M059J (cell line): Measurements from ENCODE around the gene DPM2. TPM values are rescaled to one million over a fixed set of nuclear protein-coding genes. Genes with fewer than 3 reads are reported as not detected.
A peak's percentile ranks its signal among the peaks of the same experiment; 100 is the strongest.

Experiments
- DNase-seq: peaks from one replicate; pipeline ENCODE4 v3.0.0-alpha.2; 2012; ENCODE audit warnings: low read depth
- total RNA-seq: library from RNA; depleted of rRNA; stranded (reverse); fragments of >200 nt; shearing (Covaris generic); gene quantifications from 2 replicates; pipeline ENCODE4 v1.2.3, GENCODE V29; 2014

DPM2 gene
- total RNA-seq, 1 experiment from 2014 or later, result 53.8 TPM

DNA sequence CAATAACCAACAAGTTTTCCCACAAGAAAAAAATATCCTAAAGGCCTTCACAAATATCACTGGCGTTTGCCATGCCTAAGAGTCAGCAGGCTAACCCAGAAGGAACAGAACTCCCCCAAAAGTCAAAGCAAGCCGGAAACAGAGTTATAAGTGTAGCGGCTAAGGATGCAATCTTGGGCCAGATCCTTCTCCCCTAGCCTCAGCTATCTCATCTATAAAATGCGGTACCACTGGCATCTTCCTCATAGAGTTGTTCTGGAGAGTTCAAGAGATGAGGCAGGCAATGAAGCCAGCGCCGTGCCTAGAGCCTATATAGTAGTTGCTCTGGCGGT lies 632 bp downstream of the DPM2 start:
- DNase-seq, result no peak

- no peak for DNase-seq
These were observed 1.3 kb downstream of the DPM2 start for GRCh38 chr9:127936347-127936852.

GRCh38 chr9:127935765-127936221 lies 1.9 kb downstream of the DPM2 start:
- no peak for DNase-seq

DNA sequence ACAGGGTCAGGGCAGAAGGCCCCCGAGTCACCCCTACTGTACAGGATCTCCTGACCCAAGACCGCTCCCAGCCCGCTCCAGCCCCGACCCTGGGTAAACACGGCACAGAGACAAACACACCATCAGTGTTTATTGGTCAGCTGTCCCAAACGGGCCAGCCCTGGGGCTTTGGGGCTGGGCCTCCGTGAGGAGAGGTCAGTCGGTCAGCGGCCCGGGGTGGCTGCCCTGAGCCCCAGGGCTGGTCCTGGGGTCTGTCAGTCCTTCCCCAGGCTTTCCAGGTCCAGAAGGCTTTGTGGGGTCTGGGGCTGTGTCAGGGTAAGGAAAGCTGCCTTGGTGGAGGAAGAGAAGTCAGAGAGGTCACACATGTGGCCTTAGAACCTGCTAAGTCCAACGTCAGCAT lies 2.7 kb downstream of the DPM2 start:
- no peak for DNase-seq

GRCh38 chr9:127934248-127934647 lies 3.4 kb downstream of the DPM2 start:
- DNase-seq, result no peak

GRCh38 chr9:127931092-127931881 lies 6.4 kb downstream of the DPM2 start:
- peak; percentile 90 for DNase-seq

DNA sequence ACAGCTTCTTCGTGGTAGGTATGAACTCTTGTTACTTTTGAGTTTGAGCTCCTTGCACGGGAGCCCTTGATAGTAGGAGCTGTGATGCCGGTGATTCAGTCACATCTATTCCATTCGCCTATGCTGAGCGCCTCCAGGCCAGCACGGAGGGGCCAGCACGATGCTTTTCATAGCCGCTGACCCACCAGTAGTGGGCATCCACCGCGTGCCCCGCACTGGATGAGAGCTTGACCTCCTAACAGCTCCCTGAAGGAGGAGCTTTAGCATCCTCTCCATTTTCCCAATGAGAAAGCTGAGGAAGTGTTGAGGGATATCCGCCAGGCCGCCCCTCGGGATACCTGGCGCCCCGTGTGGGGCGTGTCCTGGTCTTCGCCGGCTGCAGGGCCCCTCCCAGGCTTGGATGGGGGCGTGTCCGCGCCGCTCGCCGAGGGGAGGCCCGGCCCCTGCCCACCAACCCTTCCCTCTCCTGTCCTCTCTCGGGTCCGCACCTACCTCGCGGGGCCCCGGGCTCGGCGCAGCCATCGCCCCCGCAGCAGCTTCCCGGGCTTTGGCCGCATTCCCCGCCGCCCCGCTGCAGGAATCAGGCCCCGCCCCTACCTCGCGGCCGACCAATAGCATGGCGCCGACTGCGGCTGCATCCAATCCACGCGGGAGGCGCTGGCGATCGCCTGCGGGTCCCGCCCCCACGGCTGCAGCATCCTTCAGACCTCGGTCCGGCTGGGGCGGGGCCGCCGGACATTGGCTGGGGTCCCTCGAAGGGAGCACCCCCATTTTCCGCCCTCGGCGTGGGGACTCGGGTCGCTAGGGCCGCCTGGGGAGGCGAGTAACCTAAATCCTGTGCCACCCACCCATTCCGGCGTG lies 7.2 kb downstream of the DPM2 start, which contains the start of gene PIP5KL1:
TSS of gene PIP5KL1 (minus strand) at position 547 of the 861 bp plus-strand sequence. CDS start at position 522, 25 bp downstream.
- DNase-seq, result peak; percentile 87

- DNase-seq, result no peak
These were observed 8.1 kb downstream of the DPM2 start for GRCh38 chr9:127929625-127929979.

GRCh38 chr9:127928676-127929624 lies 8.7 kb downstream of the DPM2 start:
- no peak for DNase-seq

- no peak for DNase-seq
These were observed 9.5 kb downstream of the DPM2 start for GRCh38 chr9:127927988-127928675.

DNA sequence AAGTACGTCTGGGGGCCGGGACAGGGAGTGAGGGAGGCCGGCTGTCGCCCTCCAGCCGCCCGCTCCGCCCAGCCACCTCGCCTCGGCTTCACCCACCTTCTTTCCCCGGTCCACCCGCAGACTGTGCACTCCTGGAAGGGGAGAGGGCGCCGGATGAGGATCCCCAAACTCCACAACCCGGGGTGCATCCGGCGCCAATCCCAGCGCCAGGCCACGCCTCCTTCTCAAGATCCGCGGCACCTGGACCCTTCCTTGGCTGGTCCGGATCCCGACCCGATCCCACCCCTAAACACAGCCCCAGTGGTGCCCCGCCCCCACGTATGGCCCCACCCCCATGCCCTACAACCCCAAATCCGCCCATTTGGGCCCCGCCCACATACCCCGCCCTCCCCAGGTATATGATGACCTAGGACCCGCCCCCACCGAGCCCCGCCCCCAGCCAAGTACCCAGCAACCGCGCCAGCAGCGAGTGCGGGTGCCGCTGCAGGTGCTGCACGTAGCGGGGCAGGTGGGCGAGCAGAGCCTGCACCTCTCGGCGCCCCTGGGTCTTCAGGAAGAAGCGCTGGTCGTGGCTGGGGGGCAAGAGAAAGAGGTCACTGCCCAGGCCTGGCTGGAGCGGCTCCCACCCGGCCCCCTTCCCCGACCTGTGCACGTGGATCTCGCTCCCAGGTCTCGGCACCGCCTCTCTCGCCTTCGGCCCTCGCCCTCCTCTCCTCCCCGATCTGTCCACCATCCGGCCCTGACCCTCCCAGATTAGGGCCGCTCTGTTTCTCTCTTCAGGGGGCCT lies 10.3 kb downstream of the DPM2 start:
- DNase-seq, result no peak

GRCh38 chr9:127926906-127927200 lies 10.8 kb downstream of the DPM2 start:
- no peak for DNase-seq

- DNase-seq, result no peak
These were observed 11.4 kb downstream of the DPM2 start for GRCh38 chr9:127925959-127926905.

- no peak for DNase-seq
These were observed 12.8 kb downstream of the DPM2 start for GRCh38 chr9:127924736-127925444.

GRCh38 chr9:127923771-127924170 lies 13.9 kb downstream of the DPM2 start:
- DNase-seq, result peak; percentile 97

GRCh38 chr9:127923046-127923445 lies 14.6 kb downstream of the DPM2 start:
- no peak for DNase-seq

DNA sequence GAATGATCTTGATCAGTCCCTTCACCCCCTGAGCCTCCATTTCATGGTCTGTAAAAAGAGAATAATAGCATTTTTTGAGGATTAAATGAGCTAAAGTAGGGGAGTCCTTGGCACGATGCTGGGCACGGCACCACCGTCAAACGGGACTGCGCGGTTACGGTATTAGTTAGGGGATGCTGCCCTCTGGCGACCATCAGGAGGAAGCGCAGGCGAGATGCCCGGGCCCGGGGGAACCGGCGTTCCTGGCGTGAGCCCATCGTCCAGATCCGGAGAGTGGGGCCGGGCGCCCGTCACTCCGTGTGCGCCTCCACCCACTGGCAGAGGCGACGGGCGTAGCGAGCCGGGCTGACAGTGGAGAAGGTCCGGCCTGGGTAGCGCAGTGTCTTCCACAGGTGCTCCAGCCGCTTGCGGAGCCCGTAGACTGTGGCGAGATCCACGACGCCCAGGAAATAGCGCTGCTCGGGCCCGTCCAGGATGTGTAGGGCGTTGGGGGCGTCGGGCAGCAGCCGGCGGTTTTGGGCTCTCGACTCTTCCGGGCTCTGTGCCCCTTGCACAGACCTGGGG lies 16.0 kb downstream of the DPM2 start:
- DNase-seq, result peak; percentile 49

- no peak for DNase-seq
These were observed 16.9 kb downstream of the DPM2 start for GRCh38 chr9:127920794-127921193.
